SK-N-SH treated with all-trans-retinoic acid at 6 μM for 48 hours (cell line): ENCODE data around the gene DCTN2.
"Not testable (repeated sequence)": the region's sequence is repeated elsewhere in the genome, so short reads cannot be mapped to it uniquely, and the experiment has no call there.

Experiments
- CSDC2 ChIP-seq: fragments of 250-450 bp; sonication (Bioruptor Pico); IDR thresholded peaks from 2 replicates; pipeline ENCODE4 v1.5.0; 2020; ENCODE audit warnings: mild to moderate bottlenecking, moderate library complexity
- RARB ChIP-seq: fragments of 250-450 bp; sonication (Bioruptor Pico); IDR thresholded peaks from 2 replicates; pipeline ENCODE4 v1.8.0; 2021; ENCODE audit warnings: mild to moderate bottlenecking, moderate library complexity
- TOX ChIP-seq: fragments of 250-450 bp; sonication (Bioruptor Pico); IDR thresholded peaks from 2 replicates; pipeline ENCODE4 v1.8.0; 2021; ENCODE audit warnings: mild to moderate bottlenecking, moderate library complexity, borderline replicate concordance
- ZFP3 ChIP-seq: fragments of 250-450 bp; sonication (Bioruptor Pico); IDR thresholded peaks from 2 replicates; pipeline ENCODE4 v1.5.0; 2020; ENCODE audit warnings: mild to moderate bottlenecking, moderate library complexity
- TF ChIP-seq, protein P1 (sequence below): fragments of 250-450 bp; sonication (Bioruptor Pico); IDR thresholded peaks from 2 replicates; pipeline ENCODE4 v1.5.1; 2020; ENCODE audit warnings: low read depth, mild to moderate bottlenecking, moderate library complexity

DNA sequence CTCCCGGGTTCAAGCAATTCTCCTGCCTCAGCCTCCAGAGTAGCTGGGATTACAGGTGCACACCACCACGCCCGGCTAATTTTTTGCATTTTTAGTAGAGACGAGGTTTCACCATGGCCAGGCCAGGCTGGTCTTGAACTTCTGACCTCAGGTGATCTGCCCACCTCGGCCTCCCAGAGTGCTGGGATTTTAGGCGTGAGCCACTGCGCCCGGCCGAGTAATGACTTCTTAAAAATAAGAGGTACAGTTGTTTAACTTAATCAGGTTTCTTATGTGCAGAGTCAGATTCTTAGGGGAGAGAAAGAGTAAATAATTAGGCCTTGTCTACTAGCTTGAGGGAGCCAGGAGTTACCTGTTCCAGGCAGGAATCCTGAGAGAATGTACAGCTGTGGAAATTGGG lies 32.7 kb downstream of the DCTN2 start:
- not testable (repeated sequence) for TF ChIP-seq RARB (CRISPR knock-in tag); TOX (CRISPR knock-in tag); CSDC2; ZFP3
- TF ChIP-seq, protein P1, sequence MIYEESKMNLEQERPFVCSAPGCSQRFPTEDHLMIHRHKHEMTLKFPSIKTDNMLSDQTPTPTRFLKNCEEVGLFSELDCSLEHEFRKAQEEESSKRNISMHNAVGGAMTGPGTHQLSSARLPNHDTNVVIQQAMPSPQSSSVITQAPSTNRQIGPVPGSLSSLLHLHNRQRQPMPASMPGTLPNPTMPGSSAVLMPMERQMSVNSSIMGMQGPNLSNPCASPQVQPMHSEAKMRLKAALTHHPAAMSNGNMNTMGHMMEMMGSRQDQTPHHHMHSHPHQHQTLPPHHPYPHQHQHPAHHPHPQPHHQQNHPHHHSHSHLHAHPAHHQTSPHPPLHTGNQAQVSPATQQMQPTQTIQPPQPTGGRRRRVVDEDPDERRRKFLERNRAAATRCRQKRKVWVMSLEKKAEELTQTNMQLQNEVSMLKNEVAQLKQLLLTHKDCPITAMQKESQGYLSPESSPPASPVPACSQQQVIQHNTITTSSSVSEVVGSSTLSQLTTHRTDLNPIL (CRISPR knock-in tag), result not testable (repeated sequence)
